Heart left ventricle (tissue), 16 donors: ENCODE measurements around the gene ZNF736. TPM values are rescaled to one million over a fixed set of nuclear protein-coding genes. Genes with fewer than 3 reads are reported as not detected.
"Not testable (repeated sequence)": the region's sequence is repeated elsewhere in the genome, so short reads cannot be mapped to it uniquely, and the experiment has no call there.

ENCODE experiments used
- ATAC-seq, 4 donors: fragments of 200-7000 bp; cut with Tn5 transposase; one replicate each; pipeline ENCODE4 v1.9.1; 2020 to 2022; ENCODE audit warnings: moderate library complexity in 4 of 4, mild to moderate bottlenecking in 3 of 4, moderate number of reproducible peaks in 1 of 4
- DNase-seq, 5 donors: peaks; one replicate each; pipeline ENCODE4 v3.0.0-alpha.2; 2020
- H3K27ac ChIP-seq, 12 donors: fragments of 200-600 bp; sonication (generic) in 4 of 12; one replicate each; pipeline versions ENCODE4 v1.5.0 to v1.8.0; 2016 to 2022; ENCODE audit warnings: mild to moderate bottlenecking in 2 of 12
- H3K27me3 ChIP-seq, 9 donors: fragments of 200-600 bp; sonication (generic) in 2 of 9; one replicate each; pipeline versions ENCODE4 v1.5.1 to v1.8.0; 2016 to 2022; ENCODE audit warnings: mild to moderate bottlenecking in 3 of 9
- H3K36me3 ChIP-seq, 9 donors: fragments of 200-600 bp; sonication (generic) in 2 of 9; one replicate each; pipeline versions ENCODE4 v1.5.0 to v1.8.0; 2018 to 2022; ENCODE audit warnings: mild to moderate bottlenecking in 2 of 9
- H3K4me1 ChIP-seq, 12 donors: fragments of 200-600 bp; sonication (generic) in 4 of 12; one replicate each; pipeline versions ENCODE4 v1.5.0 to v1.8.0; 2016 to 2022; ENCODE audit warnings: mild to moderate bottlenecking in 3 of 12
- H3K4me3 ChIP-seq, 12 donors: fragments of 200-600 bp; sonication (generic) in 4 of 12; one replicate each; pipeline versions ENCODE4 v1.5.0 to v1.8.0; 2017 to 2022; ENCODE audit warnings: mild to moderate bottlenecking in 9 of 12, moderate library complexity in 4 of 12
- H3K9me3 ChIP-seq, 12 donors: fragments of 200-600 bp; sonication (generic) in 4 of 12; one replicate each; pipeline versions ENCODE4 v1.5.0 to v1.8.0; 2016 to 2022; ENCODE audit warnings: mild to moderate bottlenecking in 1 of 12
- POLR2A ChIP-seq, 2 donors: fragments of 450-650 bp; IDR thresholded peaks; one replicate each; pipeline ENCODE4 v1.6.1; 2017; ENCODE audit warnings: antibody characterized with exemption in 2 of 2, mild to moderate bottlenecking in 2 of 2, moderate library complexity in 2 of 2
- WGBS, 4 donors: extraction: QIAGEN DNeasy Blood & Tissue Kit in 2 of 4; methylation state at CpG; one replicate each; pipeline versions ENCODE4 v1.1.5 to v1.1.7; 2013 to 2018; 5-methylcytosine and 5-hydroxymethylcytosine counted together
- intact Hi-C, 10 donors: fragments of 100-400 bp; cut with DNase I; formaldehyde crosslinking; loops; one replicate each; pipeline versions ENCODE4 v1.11.1 to v1.14.2; 2022
- polyA plus RNA-seq, 2 donors: library from polyadenylated mRNA; stranded (reverse); fragments of 200-250 nt; gene quantifications; one replicate each; pipeline ENCODE4 v1.2.3, GENCODE V29; 2013
- total RNA-seq, 9 donors: library from RNA; depleted of rRNA in 2 of 9; stranded (reverse); fragments of >200 nt in 2 of 9; fragmentation: NEBNext Ultra II Directional in 3 of 9; extraction: Animal tissue kit (Norgen Biotek cat#: 25700) in 3 of 9; gene quantifications; one replicate each; pipeline versions ENCODE4 v1.1.0 to v1.2.4, GENCODE V29; 2016 to 2023
- TF ChIP-seq, protein P1 (sequence below), 12 donors: fragments of 200-600 bp; sonication (generic) in 4 of 12; IDR thresholded peaks; one replicate each; pipeline versions ENCODE4 v1.5.0 to v1.8.0; 2018 to 2022; ENCODE audit warnings: antibody characterized with exemption in 12 of 12, mild to moderate bottlenecking in 5 of 12
- donor health status: ischemic (EF 13 %, LVEDD 7.1; RV severe dilation, severe dysfunction).
- donor health status: healthy with polysubstance abuse.
- donor health status: DM: no; HTN: yes; CAD: no.
- donor health status: DM: no; HTN: no; CAD: no.
- donor health status: ischemic (EF 25% LVEDD 6.9; RV normal size, moderate dysfunction).
- donor health status: ischemic (EF 25% LVEDD 5.7; RV mildly dilated, moderate dysfunction).
- donor health status: healthy.
- donor health status: DM: yes; HTN: yes; CAD: no.
- donor health status: ischemic (EF 35%, LVEDD 5.7; RV mildly dilated, moderate dysfunction).
- donor health status: nonischemic (EF 11% LVEDD 7.7; RV severe dilation, severe dysfunction).
- donor health status: DM: yes; HTN: yes; CAD: no.
- donor health status: PGD.
- donor health status: ischemic (EF 29% LVEDD 5.4; RV normal size, mild dysfunction).
- donor health status: nonischemic (EF 23%, LVEDD 6.1; RV moderate dilation, normal function).

ZNF736 gene
- total and polyA plus RNA-seq, 11 donors = 1.4 to 9.0 (median 3.9) TPM

DNA sequence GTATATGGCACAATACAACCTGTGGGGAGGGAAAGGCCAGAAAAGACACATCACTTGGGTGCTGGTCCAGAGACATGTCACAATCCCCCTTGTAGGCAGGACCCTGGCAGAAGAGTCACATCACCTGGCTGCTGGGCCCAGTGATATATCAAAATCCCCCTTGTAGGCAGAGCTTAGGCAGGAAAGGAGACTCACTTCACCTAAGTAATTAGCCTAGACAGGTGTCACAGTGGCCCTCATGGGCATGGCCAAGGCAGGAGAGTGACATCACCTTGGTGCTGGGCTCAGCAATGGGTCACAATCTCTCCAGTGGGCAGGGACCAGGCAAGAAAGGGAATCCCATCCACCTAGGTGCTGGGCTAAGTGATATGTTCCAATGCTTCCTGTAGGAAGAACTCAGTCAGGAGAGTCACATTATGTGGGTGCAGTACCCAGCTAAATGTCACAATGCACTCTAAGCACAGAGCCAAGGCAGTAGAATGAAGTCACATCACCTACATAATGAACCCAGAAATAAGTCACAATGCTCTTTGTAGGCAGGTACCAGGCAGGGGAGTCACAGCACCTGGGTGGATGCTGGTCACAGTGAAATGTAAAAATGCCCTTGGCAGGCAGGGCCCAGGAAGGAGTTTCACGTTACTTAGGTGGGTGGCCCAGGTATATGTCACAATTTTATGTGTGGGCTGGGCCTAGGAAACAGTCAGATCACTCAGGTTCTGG is 18.9 kb upstream of the ZNF736 start:
- H3K9me3 ChIP-seq = peaks cover 0 to 5% (median 0%) of the 10 kb centered on the region in 12 donors
- H3K27me3 ChIP-seq = no peaks in the 10 kb centered on the region
- WGBS, 4 donors = 33 to 63% (median 57%) methylated on average over 1 of the region's 1 CpG
- H3K36me3 ChIP-seq = no peaks in the 10 kb centered on the region
- intact Hi-C loops = loop anchor here in 1 of 10 donors (10.0 kb wide), 1 partner anchor 60 kb away; no protein-coding TSS in a partner anchor
- no peak overlapping the region for H3K27ac ChIP-seq
- H3K4me1 ChIP-seq = no peaks in the 10 kb centered on the region
- TF ChIP-seq, protein P1, sequence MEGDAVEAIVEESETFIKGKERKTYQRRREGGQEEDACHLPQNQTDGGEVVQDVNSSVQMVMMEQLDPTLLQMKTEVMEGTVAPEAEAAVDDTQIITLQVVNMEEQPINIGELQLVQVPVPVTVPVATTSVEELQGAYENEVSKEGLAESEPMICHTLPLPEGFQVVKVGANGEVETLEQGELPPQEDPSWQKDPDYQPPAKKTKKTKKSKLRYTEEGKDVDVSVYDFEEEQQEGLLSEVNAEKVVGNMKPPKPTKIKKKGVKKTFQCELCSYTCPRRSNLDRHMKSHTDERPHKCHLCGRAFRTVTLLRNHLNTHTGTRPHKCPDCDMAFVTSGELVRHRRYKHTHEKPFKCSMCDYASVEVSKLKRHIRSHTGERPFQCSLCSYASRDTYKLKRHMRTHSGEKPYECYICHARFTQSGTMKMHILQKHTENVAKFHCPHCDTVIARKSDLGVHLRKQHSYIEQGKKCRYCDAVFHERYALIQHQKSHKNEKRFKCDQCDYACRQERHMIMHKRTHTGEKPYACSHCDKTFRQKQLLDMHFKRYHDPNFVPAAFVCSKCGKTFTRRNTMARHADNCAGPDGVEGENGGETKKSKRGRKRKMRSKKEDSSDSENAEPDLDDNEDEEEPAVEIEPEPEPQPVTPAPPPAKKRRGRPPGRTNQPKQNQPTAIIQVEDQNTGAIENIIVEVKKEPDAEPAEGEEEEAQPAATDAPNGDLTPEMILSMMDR (IDR thresholded peaks at IDR 0.05) = no peak
- TF ChIP-seq POLR2A (IDR thresholded peaks at IDR 0.05) = no peak
- no peak for DNase-seq
- no peak overlapping the region for H3K4me3 ChIP-seq
- no peak for ATAC-seq

DNA sequence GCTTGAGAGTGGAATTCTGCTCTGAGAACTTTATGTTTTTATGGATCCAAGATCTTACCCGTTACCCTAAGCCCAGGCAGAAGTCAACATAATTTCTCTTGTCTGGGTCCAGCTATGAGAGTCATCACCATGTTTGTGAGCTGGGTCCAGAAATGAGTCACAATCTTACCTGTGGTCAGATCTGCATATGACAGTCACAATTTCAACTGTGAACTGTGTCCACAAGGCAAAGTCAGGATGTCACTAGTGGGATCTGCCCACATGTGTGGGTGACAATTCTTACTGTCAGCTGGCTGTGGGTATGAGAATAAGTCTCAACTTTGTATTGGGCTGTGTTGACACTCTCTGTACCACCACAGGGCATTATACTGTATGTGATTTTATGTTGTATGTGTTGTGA is 16.3 kb upstream of the ZNF736 start:
- H3K27ac ChIP-seq, H3K9me3 ChIP-seq, ATAC-seq, DNase-seq, H3K36me3 ChIP-seq, H3K4me1 ChIP-seq, H3K4me3 ChIP-seq, H3K27me3 ChIP-seq: not testable (repeated sequence)
- intact Hi-C loops = loop anchor here in 1 of 10 donors (10.0 kb wide), 1 partner anchor 63 kb away; no protein-coding TSS in a partner anchor
- WGBS, 4 donors = 59 to 75% (median 71%) methylated on average over 1 of the region's 1 CpG

DNA sequence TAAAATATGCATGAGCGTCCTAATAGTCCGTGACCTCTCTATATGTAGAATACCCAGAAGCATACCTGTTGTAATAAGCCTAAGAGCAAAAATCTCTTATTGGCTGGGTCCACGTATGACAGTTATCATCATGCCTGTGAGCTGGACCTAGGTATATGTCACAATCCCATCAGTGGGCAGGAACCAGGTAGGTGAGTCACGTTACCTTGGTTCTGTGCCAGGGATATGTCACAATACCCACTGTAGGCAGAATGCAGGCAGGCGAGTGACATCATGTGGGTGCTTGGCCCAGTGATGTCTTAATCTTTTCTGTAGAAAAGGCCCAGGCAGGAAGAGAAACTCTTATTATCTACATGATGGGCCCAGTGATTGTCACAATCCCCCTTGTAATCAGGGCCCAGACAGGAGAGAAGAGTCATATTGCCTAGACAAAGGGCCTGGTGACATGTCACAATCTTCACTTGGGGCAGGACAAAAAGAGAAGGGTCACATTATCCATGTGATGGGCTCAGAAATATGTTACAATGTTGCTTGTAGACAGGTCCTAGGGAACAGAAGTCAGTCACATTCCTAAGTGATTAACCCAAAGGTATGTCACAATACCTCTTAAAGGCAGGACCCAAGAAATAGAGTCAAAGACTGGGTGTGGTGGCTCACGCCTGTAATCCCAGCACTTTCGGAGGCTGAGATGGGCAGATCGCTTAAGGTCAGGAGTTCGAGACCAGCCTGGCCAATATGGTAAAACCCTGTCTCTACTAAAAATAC is 12.9 kb upstream of the ZNF736 start:
- H3K9me3 ChIP-seq = no peaks in the 10 kb centered on the region
- 87 to 91% (median 89%) methylated on average over 9 of the region's 9 CpGs for WGBS, 4 donors
- no peak overlapping the region for H3K4me3 ChIP-seq
- H3K27ac ChIP-seq = no peak overlapping the region
- TF ChIP-seq, protein P1 (IDR thresholded peaks at IDR 0.05) = no peak
- TF ChIP-seq POLR2A (IDR thresholded peaks at IDR 0.05) = no peak
- intact Hi-C loops = loop anchor here in 2 of 10 donors (10.0 kb wide), 2 partner anchors 264 to 364 kb away; partner anchors contain the start of genes ZNF680 (in 2 of the 2) and ZNF107 (in 1 of the 2)
- no peaks in the 10 kb centered on the region for H3K36me3 ChIP-seq
- no peak for DNase-seq
- ATAC-seq = no peak
- H3K4me1 ChIP-seq = peaks cover 0 to under 1% (median 0%) of the 10 kb centered on the region in 12 donors
- no peaks in the 10 kb centered on the region for H3K27me3 ChIP-seq

DNA sequence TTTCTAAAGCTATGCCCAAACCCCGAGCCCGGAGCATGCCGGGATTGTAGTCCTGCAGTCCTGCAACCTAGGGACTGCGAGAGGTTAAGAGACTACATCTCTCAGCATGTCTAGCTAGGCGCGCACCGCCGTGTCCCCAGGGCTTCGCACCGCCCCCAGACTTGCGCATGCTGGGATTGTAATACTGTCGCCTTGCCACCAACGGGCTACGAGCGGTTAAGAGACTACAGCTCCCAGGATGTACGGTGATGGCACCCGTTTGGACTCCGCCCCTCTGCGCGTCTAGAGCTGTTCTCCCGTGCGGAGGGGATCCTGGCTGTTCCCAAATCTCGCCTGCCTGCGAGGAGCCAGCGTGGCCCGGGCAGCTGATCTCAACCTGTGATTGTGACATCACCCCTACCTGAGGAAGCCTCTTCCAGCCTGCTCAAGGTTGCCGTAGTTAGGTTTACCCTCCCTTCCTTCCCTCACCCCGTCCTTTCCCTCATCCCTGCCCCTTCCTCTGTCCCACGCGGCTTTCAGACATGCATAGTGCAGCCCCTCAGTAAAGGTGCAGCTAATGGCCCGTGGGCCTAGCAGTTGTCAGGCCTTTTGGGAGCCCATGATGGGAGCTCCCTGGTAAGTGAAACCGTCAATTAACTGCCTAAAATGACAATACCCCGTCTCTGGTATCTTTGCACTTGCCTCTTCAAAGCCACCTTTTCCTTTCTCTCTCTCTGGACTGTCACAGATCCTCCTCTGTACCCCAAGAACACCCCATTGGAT is 6.3 kb upstream of the ZNF736 start:
- H3K4me3 ChIP-seq = peak overlapping the region; percentile 46 to 82 (median 68)
- no peaks in the 10 kb centered on the region for H3K27me3 ChIP-seq
- H3K4me1 ChIP-seq = peaks cover 0 to 18% (median 7%) of the 10 kb centered on the region in 12 donors
- DNase-seq = peak; percentile 91 to 96 (median 95)
- TF ChIP-seq, protein P1 (IDR thresholded peaks at IDR 0.05) = peak in 2 of 12 donors; percentile 17 to 20
- peak in 1 of 2 donors; percentile 44 for TF ChIP-seq POLR2A (IDR thresholded peaks at IDR 0.05)
- H3K9me3 ChIP-seq = no peaks in the 10 kb centered on the region
- H3K36me3 ChIP-seq = no peaks in the 10 kb centered on the region
- peak; percentile 99 to 100 (median 99) for ATAC-seq
- peak overlapping the region; percentile 48 to 92 (median 80) for H3K27ac ChIP-seq
- 3 to 5% (median 3%) methylated on average over 28 to 33 of the region's 33 CpGs for WGBS, 4 donors
- intact Hi-C loops = loop anchor here in 5 of 10 donors (5.0 to 10.0 kb wide), 4 partner anchors 255 to 380 kb away; partner anchors contain the start of genes ZNF680 (in 5 of the 5) and ZNF107 (in 1 of the 5)
